Hematopoietic multipotent progenitor cell (in vitro differentiated cells): Measurements from ENCODE around the gene NPPB. TPM values are rescaled to one million over a fixed set of nuclear protein-coding genes. Genes with fewer than 3 reads are reported as not detected.

Experiments used
- DNase-seq, 3 donors: peaks; one replicate each; pipeline ENCODE4 v3.0.0-alpha.2; 2011 to 2015; ENCODE audit warnings: low read depth in 2 of 3, low spot score in 2 of 3
- small RNA-seq: library from RNA; depleted of rRNA; stranded (forward); fragments of <200 nt; gene quantifications from one replicate; pipeline ENCODE3, GENCODE V24; 2012
- total RNA-seq: library from RNA; depleted of rRNA; stranded (reverse); fragments of >200 nt; gene quantifications from one replicate; pipeline ENCODE4 v1.2.3, GENCODE V29; 2012

NPPB gene
- total RNA-seq, 1 donor = not detected

- no peak for DNase-seq
Observed at GRCh38 chr1:11836955-11837766, 21.6 kb downstream of the NPPB start.

- no peak for DNase-seq
Observed at GRCh38 chr1:11835441-11836225, 23.1 kb downstream of the NPPB start.

GRCh38 chr1:11833900-11834299 lies 24.8 kb downstream of the NPPB start:
- DNase-seq = no peak

GRCh38 chr1:11833497-11833896 lies 25.2 kb downstream of the NPPB start:
- DNase-seq = no peak

GRCh38 chr1:11831945-11832725 lies 26.6 kb downstream of the NPPB start:
- no peak for DNase-seq

GRCh38 chr1:11828511-11828910 lies 30.2 kb downstream of the NPPB start:
- no peak for DNase-seq

GRCh38 chr1:11826946-11827345 lies 31.8 kb downstream of the NPPB start:
- DNase-seq = no peak

- no peak for DNase-seq
Observed at GRCh38 chr1:11825131-11825530, 33.6 kb downstream of the NPPB start.

GRCh38 chr1:11823366-11824137 lies 35.2 kb downstream of the NPPB start:
- no peak for DNase-seq

GRCh38 chr1:11822091-11822490 lies 36.7 kb downstream of the NPPB start:
- no peak for DNase-seq

- no peak for DNase-seq
Observed at GRCh38 chr1:11817192-11817591, 41.6 kb downstream of the NPPB start.

GRCh38 chr1:11813021-11813420 lies 45.7 kb downstream of the NPPB start:
- DNase-seq = no peak

Small RNA genes lying within 50 kb of the gene (small RNA-seq; reads per million reads assigned to genes)
- gene RF02156 (not detected), gene RF02157 (not detected), gene RF02158 (not detected)

Other genes with a start within 250 kb of the NPPB start
- 0.27 TPM for gene FBXO2, start 204.5 kb downstream of the NPPB start, total RNA-seq
- gene FBXO44, start 204.1 kb downstream of the NPPB start, total RNA-seq = 10.5 TPM
- gene FBXO6, start 194.7 kb downstream of the NPPB start, total RNA-seq = 12.4 TPM
- 53.1 TPM for gene MAD2L2, start 177.8 kb downstream of the NPPB start, total RNA-seq
- gene DRAXIN, start 167.2 kb downstream of the NPPB start, total RNA-seq = 0.27 TPM
- gene AGTRAP, start 122.8 kb downstream of the NPPB start, total RNA-seq = 47.9 TPM
- not detected for gene C1orf167, start 96.8 kb downstream of the NPPB start, total RNA-seq
- gene MTHFR, start 53.0 kb downstream of the NPPB start, total RNA-seq = 40.9 TPM
- gene CLCN6, start 52.8 kb downstream of the NPPB start, total RNA-seq = 12.7 TPM
- gene NPPA, start 11.2 kb downstream of the NPPB start, total RNA-seq = not detected
- 77.0 TPM for gene KIAA2013, start 67.5 kb upstream of the NPPB start, total RNA-seq
- 35.5 TPM for gene PLOD1, start 75.8 kb upstream of the NPPB start, total RNA-seq
- 32.6 TPM for gene MFN2, start 121.5 kb upstream of the NPPB start, total RNA-seq
- gene MIIP, start 160.6 kb upstream of the NPPB start, total RNA-seq = 31.2 TPM
- gene TNFRSF8, start 204.4 kb upstream of the NPPB start, total RNA-seq = 0.27 TPM